Endothelial cell (in vitro differentiated cells): ENCODE results near the gene PRDM2. TPM values are rescaled to one million over a fixed set of nuclear protein-coding genes. Genes with fewer than 3 reads are reported as not detected.

Experiments used
- DNase-seq: peaks from one replicate; pipeline ENCODE4 v3.0.0; 2021; ENCODE audit warnings: low spot score
- H3K27ac Mint-ChIP-seq: one replicate; pipeline ENCODE4 v1.8.0; 2021; ENCODE audit warnings: mixed read lengths, inconsistent platforms; ENCODE audit not compliant: unreplicated experiment
- H3K27me3 Mint-ChIP-seq: one replicate; pipeline ENCODE4 v1.8.0; 2021; ENCODE audit warnings: mild to moderate bottlenecking, moderate library complexity, mixed read lengths, inconsistent platforms; ENCODE audit not compliant: unreplicated experiment
- H3K36me3 Mint-ChIP-seq: one replicate; pipeline ENCODE4 v1.8.0; 2021; ENCODE audit warnings: mild to moderate bottlenecking, low read depth, mixed read lengths, inconsistent platforms; ENCODE audit not compliant: unreplicated experiment
- H3K4me1 Mint-ChIP-seq: one replicate; pipeline ENCODE4 v1.8.0; 2021; ENCODE audit warnings: mild to moderate bottlenecking, mixed read lengths, inconsistent platforms; ENCODE audit not compliant: unreplicated experiment
- H3K4me3 Mint-ChIP-seq: one replicate; pipeline ENCODE4 v1.8.0; 2021; ENCODE audit warnings: mild to moderate bottlenecking, mixed read lengths, inconsistent platforms; ENCODE audit not compliant: unreplicated experiment
- H3K9me3 Mint-ChIP-seq: one replicate; pipeline ENCODE4 v1.8.0; 2021; ENCODE audit warnings: mixed read lengths, inconsistent platforms; ENCODE audit not compliant: unreplicated experiment
- total RNA-seq: library from RNA; stranded (reverse); fragmentation: NEBNext Ultra II Directional; extraction: Animal tissue kit (Norgen Biotek cat#: 25700); gene quantifications from one replicate; pipeline ENCODE4 v1.2.1, GENCODE V29; 2021; ENCODE audit not compliant: unreplicated experiment
- TF ChIP-seq, protein P1 (sequence below): fragments of 200-600 bp; sonication (generic); IDR thresholded peaks from one replicate; pipeline ENCODE4 v1.5.0; 2021; ENCODE audit warnings: antibody characterized with exemption; ENCODE audit not compliant: unreplicated experiment

Gene PRDM2
- total RNA-seq, 1 donor from 2014 or later, result 49.7 TPM

DNA sequence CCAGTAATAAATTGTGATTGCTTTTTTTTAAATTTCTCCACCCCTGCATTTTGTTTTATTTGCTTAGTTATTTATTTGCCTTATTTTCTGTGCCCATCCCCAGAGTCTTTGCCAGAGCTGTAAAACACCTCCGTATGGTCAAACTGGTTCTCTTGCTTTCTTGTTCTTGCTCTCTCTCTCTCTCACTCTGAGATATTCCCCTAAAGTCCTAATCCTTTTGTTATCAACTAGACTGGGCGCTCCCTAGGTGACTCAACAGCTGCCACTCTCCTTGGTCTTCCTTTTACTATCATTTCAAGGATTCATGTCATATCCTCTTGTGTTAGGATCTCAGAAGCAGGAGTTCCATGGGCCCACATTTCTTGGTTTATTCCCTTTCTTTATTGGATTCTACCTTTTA is 160.0 kb downstream of the PRDM2 start:
- peaks cover 2% of the 10 kb centered on the region for H3K9me3 Mint-ChIP-seq
- no peak overlapping the region for H3K4me3 Mint-ChIP-seq
- H3K4me1 Mint-ChIP-seq, result no peaks in the 10 kb centered on the region
- no peak overlapping the region for H3K27ac Mint-ChIP-seq
- no peak for DNase-seq
- peaks cover 3% of the 10 kb centered on the region for H3K36me3 Mint-ChIP-seq
- TF ChIP-seq, protein P1, sequence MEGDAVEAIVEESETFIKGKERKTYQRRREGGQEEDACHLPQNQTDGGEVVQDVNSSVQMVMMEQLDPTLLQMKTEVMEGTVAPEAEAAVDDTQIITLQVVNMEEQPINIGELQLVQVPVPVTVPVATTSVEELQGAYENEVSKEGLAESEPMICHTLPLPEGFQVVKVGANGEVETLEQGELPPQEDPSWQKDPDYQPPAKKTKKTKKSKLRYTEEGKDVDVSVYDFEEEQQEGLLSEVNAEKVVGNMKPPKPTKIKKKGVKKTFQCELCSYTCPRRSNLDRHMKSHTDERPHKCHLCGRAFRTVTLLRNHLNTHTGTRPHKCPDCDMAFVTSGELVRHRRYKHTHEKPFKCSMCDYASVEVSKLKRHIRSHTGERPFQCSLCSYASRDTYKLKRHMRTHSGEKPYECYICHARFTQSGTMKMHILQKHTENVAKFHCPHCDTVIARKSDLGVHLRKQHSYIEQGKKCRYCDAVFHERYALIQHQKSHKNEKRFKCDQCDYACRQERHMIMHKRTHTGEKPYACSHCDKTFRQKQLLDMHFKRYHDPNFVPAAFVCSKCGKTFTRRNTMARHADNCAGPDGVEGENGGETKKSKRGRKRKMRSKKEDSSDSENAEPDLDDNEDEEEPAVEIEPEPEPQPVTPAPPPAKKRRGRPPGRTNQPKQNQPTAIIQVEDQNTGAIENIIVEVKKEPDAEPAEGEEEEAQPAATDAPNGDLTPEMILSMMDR, result no peak
- H3K27me3 Mint-ChIP-seq, result no peaks in the 10 kb centered on the region

DNA sequence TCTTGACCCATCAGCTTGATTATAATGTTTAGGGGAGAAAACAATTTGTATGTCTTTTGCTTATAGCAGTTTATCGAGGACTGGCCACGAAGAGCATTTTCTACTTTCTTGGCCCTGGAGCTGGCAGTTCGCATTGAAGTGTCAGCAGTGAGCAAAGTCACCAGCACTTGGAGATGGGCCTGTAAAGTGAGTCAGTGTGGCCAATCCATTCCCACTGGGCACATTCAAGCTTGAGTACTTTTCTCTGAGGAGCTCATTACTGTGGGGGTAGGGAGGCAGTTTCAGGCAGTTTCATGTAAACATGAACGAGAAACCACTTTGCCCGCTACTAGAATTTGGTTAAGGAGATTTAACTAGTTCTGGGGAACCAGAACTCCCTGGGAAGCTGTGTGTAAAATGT is 164.8 kb downstream of the PRDM2 start:
- no peak for DNase-seq
- H3K9me3 Mint-ChIP-seq, result no peaks in the 10 kb centered on the region
- TF ChIP-seq, protein P1, result no peak
- H3K4me3 Mint-ChIP-seq, result no peak overlapping the region
- no peaks in the 10 kb centered on the region for H3K4me1 Mint-ChIP-seq
- H3K36me3 Mint-ChIP-seq, result no peaks in the 10 kb centered on the region
- no peak overlapping the region for H3K27ac Mint-ChIP-seq
- peaks cover 1% of the 10 kb centered on the region for H3K27me3 Mint-ChIP-seq

DNA sequence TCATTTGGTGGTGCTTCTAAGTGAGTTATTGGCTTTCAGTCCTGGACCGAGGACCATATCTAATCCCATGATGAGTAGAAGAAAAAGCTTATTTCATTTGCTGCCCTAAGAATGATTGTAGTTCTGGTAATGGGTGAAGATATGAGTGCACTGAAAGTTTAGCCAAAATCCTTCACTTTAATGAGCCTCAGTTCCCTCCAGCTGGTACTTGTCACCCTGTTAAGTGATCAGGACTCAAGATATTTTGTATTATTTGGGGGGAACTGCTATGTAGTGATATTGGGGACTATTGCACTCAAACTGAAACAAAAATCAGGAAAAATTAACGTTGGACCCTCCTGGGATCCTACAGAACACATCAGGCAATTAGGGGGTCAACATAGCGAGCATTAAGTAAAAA is 165.9 kb downstream of the PRDM2 start:
- Mint-ChIP-seq H3K4me3 (no peak overlapping the region), H3K4me1 (peaks cover 4% of the 10 kb centered on the region), H3K27me3 (peaks cover 1% of the 10 kb centered on the region), H3K36me3 (no peaks in the 10 kb centered on the region), H3K27ac (no peak overlapping the region), H3K9me3 (no peaks in the 10 kb centered on the region)
- DNase-seq, result no peak
- TF ChIP-seq, protein P1, result no peak

DNA sequence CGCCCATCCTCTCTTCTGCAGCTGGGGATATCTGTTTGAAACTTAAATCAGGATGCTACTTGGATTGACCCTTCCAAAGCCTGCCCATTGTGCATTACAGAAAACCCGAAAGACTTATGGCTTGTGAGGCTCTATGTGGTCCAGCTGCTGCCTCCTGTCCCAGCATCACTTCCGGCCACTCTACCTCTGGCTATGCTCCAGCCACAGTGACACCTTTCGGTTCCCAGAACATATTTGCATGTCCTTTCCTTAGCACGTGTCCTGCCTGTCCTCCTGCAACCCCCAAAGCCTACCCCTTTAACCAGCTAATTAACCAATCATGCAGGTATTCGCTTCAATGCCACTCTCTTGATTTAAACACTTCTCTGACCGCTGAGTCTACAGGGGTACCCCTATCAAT is 167.6 kb downstream of the PRDM2 start:
- H3K9me3 Mint-ChIP-seq, result no peaks in the 10 kb centered on the region
- no peak overlapping the region for H3K4me3 Mint-ChIP-seq
- TF ChIP-seq, protein P1, result no peak
- H3K36me3 Mint-ChIP-seq, result no peaks in the 10 kb centered on the region
- peaks cover 1% of the 10 kb centered on the region for H3K27me3 Mint-ChIP-seq
- H3K4me1 Mint-ChIP-seq, result peaks cover 10% of the 10 kb centered on the region
- DNase-seq, result no peak
- H3K27ac Mint-ChIP-seq, result no peak overlapping the region

DNA sequence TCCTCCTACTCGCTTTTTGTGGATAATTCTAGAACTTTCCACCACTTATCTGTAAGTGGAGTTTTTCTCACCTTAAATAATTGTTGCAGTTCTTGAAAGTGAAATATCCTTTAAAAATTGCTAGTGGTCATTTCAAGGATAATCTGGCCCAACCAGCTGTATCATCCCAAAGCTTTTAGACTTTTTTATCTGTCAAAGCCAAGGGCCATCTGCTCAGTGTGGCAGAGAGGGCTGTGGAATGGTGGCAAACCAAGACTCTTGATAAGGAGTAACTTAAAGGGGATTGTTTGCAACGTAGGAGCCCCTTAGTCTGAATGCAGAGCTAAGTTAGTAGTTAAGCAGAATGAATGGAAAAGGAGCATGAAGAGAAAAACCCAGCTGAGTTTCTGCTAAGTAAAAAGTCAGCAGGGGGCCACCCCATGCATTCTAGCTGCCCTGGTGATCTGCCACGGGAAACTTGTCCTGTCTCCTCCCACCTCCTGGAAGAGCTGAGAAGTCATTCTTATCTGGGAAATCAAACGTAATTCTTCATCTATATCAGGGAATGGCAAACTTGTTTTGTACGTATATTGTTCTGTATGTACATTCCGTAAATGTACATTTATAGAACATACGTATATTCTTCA is 169.3 kb downstream of the PRDM2 start:
- TF ChIP-seq, protein P1, result no peak
- no peak for DNase-seq
- no peak overlapping the region for H3K4me3 Mint-ChIP-seq
- peaks cover 3% of the 10 kb centered on the region for H3K27me3 Mint-ChIP-seq
- peaks cover 10% of the 10 kb centered on the region for H3K4me1 Mint-ChIP-seq
- no peak overlapping the region for H3K27ac Mint-ChIP-seq
- H3K36me3 Mint-ChIP-seq, result no peaks in the 10 kb centered on the region
- H3K9me3 Mint-ChIP-seq, result no peaks in the 10 kb centered on the region
